HepG2 (cell line): ENCODE data around the gene IGFBP6. TPM values are rescaled to one million over a fixed set of nuclear protein-coding genes. Genes with fewer than 3 reads are reported as not detected.

Experiments used
- CREB1 ChIP-seq, 2 experiments: fragments of 450-650 bp in 1 of 2; IDR thresholded peaks; 2 replicates each; pipeline ENCODE4 v1.6.1; 2016 to 2017; ENCODE audit warnings: control low read depth in 1 of 2, mild to moderate bottlenecking in 1 of 2, missing compliant biosample characterization in 1 of 2, missing genetic modification characterization in 1 of 2
- MTF2 ChIP-seq: sonication (generic); formaldehyde crosslinking; IDR thresholded peaks from 2 replicates; pipeline ENCODE4 v1.5.0; 2020; ENCODE audit warnings: missing genetic modification reagents, borderline replicate concordance
- PBX2 ChIP-seq: IDR thresholded peaks from 2 replicates; pipeline ENCODE4 v1.6.1; 2016; ENCODE audit warnings: control low read depth
- PRDM10 ChIP-seq: sonication (generic); formaldehyde crosslinking; IDR thresholded peaks from 2 replicates; pipeline ENCODE4 v1.4.0; 2020; ENCODE audit warnings: low read depth, missing genetic modification reagents
- RBM22 ChIP-seq: fragments of 200-400 bp; formaldehyde crosslinking; optimal IDR thresholded peaks from 2 replicates; pipeline ENCODE3; 2017; ENCODE audit warnings: mild to moderate bottlenecking, low read length, moderate library complexity
- SSRP1 ChIP-seq: IDR thresholded peaks from 2 replicates; pipeline ENCODE4 v1.6.1; 2016; ENCODE audit warnings: control low read depth
- STAG1 ChIP-seq: sonication (generic); formaldehyde crosslinking; IDR thresholded peaks from 2 replicates; pipeline ENCODE4 v1.4.0; 2020; ENCODE audit warnings: missing genetic modification reagents
- UBTF ChIP-seq: sonication (generic); formaldehyde crosslinking; IDR thresholded peaks from 2 replicates; pipeline ENCODE4 v1.4.0; 2020; ENCODE audit warnings: mild to moderate bottlenecking, missing genetic modification reagents
- ZBTB40 ChIP-seq, 2 experiments: fragments of 450-650 bp in 1 of 2; sonication (generic) in 1 of 2; formaldehyde crosslinking in 1 of 2; IDR thresholded peaks; 2 replicates each; pipeline versions ENCODE4 v1.6.1 to v1.8.0; 2016 to 2022; ENCODE audit warnings: antibody characterized with exemption in 1 of 2, mild to moderate bottlenecking in 1 of 2, missing genetic modification reagents in 1 of 2
- ZNF256 ChIP-seq: sonication (generic); formaldehyde crosslinking; conservative IDR thresholded peaks from 2 replicates; pipeline ENCODE4 v1.4.0; 2020; ENCODE audit warnings: missing genetic modification reagents
- ZNF782 ChIP-seq: sonication (generic); formaldehyde crosslinking; IDR thresholded peaks from 2 replicates; pipeline ENCODE4 v1.4.0; 2020; ENCODE audit warnings: missing genetic modification reagents, mild to moderate bottlenecking, borderline replicate concordance
- polyA plus RNA-seq, 8 experiments: library from polyadenylated mRNA; depleted of rRNA in 3 of 8; stranded (reverse) in 7 of 8; unstranded in 1 of 8; fragments of >200 nt; fragmentation: Illumina TruSeq in 4 of 8; extraction: Trizol in 4 of 8; gene quantifications; 2 replicates each; pipeline versions ENCODE4 v1.2.1 to v1.2.3, GENCODE V29; 2011 to 2016; ENCODE audit warnings: low read depth in 4 of 8, missing spikeins in 1 of 8, mixed read lengths in 1 of 8; ENCODE audit not compliant: insufficient read depth in 1 of 8
- total RNA-seq, 5 experiments: library from RNA; depleted of rRNA; stranded (reverse); fragments of >200 nt; fragmentation: Illumina TruSeq; extraction: Trizol; gene quantifications; 2 replicates each; pipeline ENCODE4 v1.2.3, GENCODE V29; 2016; ENCODE audit warnings: low read depth in 1 of 5

The IGFBP6 gene
- total and polyA plus RNA-seq, 2 of the 13 experiments (the other 11 are each of a cell fraction or from before 2014, with no cell fraction given) = 3.9 to 25.2 TPM

- no peak for TF ChIP-seq UBTF (CRISPR knock-in tag)
- no peak for TF ChIP-seq ZNF256 (CRISPR knock-in tag)
- TF ChIP-seq CREB1 (IDR thresholded peaks at IDR 0.05) = no peak
- no peak for TF ChIP-seq CREB1 (CRISPR knock-in tag; IDR thresholded peaks at IDR 0.05)
- 0 out of 2 replicates have a peak, but pooled peaks have one; percentile 24 for TF ChIP-seq ZNF782
- no peak for TF ChIP-seq SSRP1 (CRISPR knock-in tag)
- TF ChIP-seq ZBTB40 (IDR thresholded peaks at IDR 0.05) = no peak
- no peak for TF ChIP-seq ZBTB40 (CRISPR knock-in tag; IDR thresholded peaks at IDR 0.05)
- TF ChIP-seq PBX2 = no peak
- TF ChIP-seq STAG1 = peak; percentile 70
- TF ChIP-seq PRDM10 = peak; percentile 91
- no peak for TF ChIP-seq RBM22
- no peak for TF ChIP-seq MTF2
Observed at GRCh38 chr12:53099071-53099882, 1.8 kb downstream of the IGFBP6 start (continued).
